ENCODE results near the gene DIAPH3. TPM values are rescaled to one million over a fixed set of nuclear protein-coding genes. Genes with fewer than 3 reads are reported as not detected.

The DIAPH3 gene
- total and polyA plus RNA-seq, 2 of the 8 experiments (the other 6 are each of a cell fraction or from before 2014, with no cell fraction given) = 8.0 to 30.8 TPM

GRCh38 chr13:59653916-59654315 lies 509.8 kb downstream of the DIAPH3 start:
- CTCF ChIA-PET (ENCODE audit: partially characterized antibody) = interaction anchor here (1.0 to 2.8 kb wide), 3 partner anchors 12 to 27 kb away, joined by 3 to 8 read pairs (median 4); no protein-coding TSS in a partner anchor
- H4K8ac ChIP-seq (ENCODE audit: extremely low read depth, insufficient read depth, low read length) = no peak overlapping the region
- H3K9me3 ChIP-seq (ENCODE audit: insufficient read depth in 2 of 2, low read depth in 1 of 2, low read length in 1 of 2) = no peaks in the 10 kb centered on the region
- no peaks in the 10 kb centered on the region for H4K20me1 ChIP-seq (replicated peaks in 1 of 2; ENCODE audit: control insufficient read depth in 1 of 2, insufficient read depth in 2 of 2, low read length in 2 of 2)
- no peaks in the 10 kb centered on the region for H3K27me3 ChIP-seq (replicated peaks in 1 of 4; ENCODE audit: control insufficient read depth in 3 of 4, extremely low read depth in 1 of 4, insufficient read depth in 3 of 4, low read length in 3 of 4)
- H2BK15ac ChIP-seq (ENCODE audit: low read length) = no peak overlapping the region
- H2BK12ac ChIP-seq (ENCODE audit: low read depth, low read length) = no peak overlapping the region
- H3K9ac ChIP-seq (replicated peaks in 1 of 4; ENCODE audit: extremely low read depth in 1 of 4, low read depth in 3 of 4, low read length in 3 of 4) = no peak overlapping the region
- FAIRE-seq (no peak), DNase-seq (ENCODE audit: low read depth in 1 of 2, low spot score in 2 of 2) (no peak)
- 0 out of 7 replicates have a peak, but pooled peaks cover 0 to 2% (median 0%) of the 10 kb centered on the region in 4 experiments for H3K4me1 ChIP-seq (replicated peaks in 1 of 4; ENCODE audit: control insufficient read depth in 3 of 4, insufficient read depth in 4 of 4, low read length in 3 of 4)
- POLR2A ChIA-PET (ENCODE audit: partially characterized antibody) = no interaction called here
- H3K56ac ChIP-seq (replicated peaks; ENCODE audit: insufficient read length, low read depth, low read length) = no peak overlapping the region
- H3K27ac ChIP-seq (ENCODE audit: low read depth, low read length) = no peak overlapping the region
- H3K79me1 ChIP-seq (ENCODE audit: low read depth, low read length) = no peaks in the 10 kb centered on the region
- H2AK5ac ChIP-seq (ENCODE audit: low read depth, low read length) = no peak overlapping the region
- H3K14ac ChIP-seq (ENCODE audit: insufficient read length) = no peak overlapping the region
- no peaks in the 10 kb centered on the region for H3K79me2 ChIP-seq (ENCODE audit: control insufficient read depth in 1 of 2, insufficient read depth in 2 of 2, low read length in 2 of 2)
- 84% methylated on average over 2 of the region's 2 CpGs; no CpG with 5 or more reads in 1 of the 2 experiments for WGBS, 2 experiments (ENCODE audit: extremely low coverage in 1 of 2, insufficient coverage in 1 of 2, insufficient read length in 1 of 2, insufficient replicate concordance in 2 of 2, low coverage in 1 of 2, low lambda C conversion rate in 2 of 2, missing lambda C conversion rate in 1 of 2)
- no peak overlapping the region for H2BK5ac ChIP-seq (ENCODE audit: low read depth, low read length)
- H3K4me2 ChIP-seq (ENCODE audit: insufficient read depth in 1 of 2, low read depth in 2 of 2, low read length in 2 of 2) = no peak overlapping the region
- H3K23ac ChIP-seq (ENCODE audit: insufficient read length) = no peak overlapping the region
- H3K18ac ChIP-seq (ENCODE audit: extremely low read depth, low read length) = no peak overlapping the region
- no peak overlapping the region for H3K4me3 ChIP-seq (ENCODE audit: extremely low read depth in 1 of 4, insufficient read depth in 2 of 4, low read depth in 3 of 4, low read length in 4 of 4)
- no peak overlapping the region for H2AFZ ChIP-seq (ENCODE audit: low read length)
- no peak overlapping the region for H3K4ac ChIP-seq (replicated peaks; ENCODE audit: insufficient read length, low read depth, low read length)
- H3K23me2 ChIP-seq (ENCODE audit: low read depth, low read length) = no peaks in the 10 kb centered on the region; the same call in 1 of the 2 replicates
- H4K91ac ChIP-seq (replicated peaks; ENCODE audit: insufficient read length, low read length) = no peak overlapping the region
- no peak overlapping the region for H4K5ac ChIP-seq (ENCODE audit: insufficient read length, low read depth, low read length)
- H3K36me3 ChIP-seq (ENCODE audit: control insufficient read depth in 2 of 4, insufficient read depth in 4 of 4, low read length in 3 of 4) = 0 out of 8 replicates have a peak, but pooled peaks cover 0 to 2% (median 0%) of the 10 kb centered on the region in 4 experiments
- H2BK120ac ChIP-seq (replicated peaks; ENCODE audit: low read depth, low read length) = no peak overlapping the region
- TF ChIP-seq KDM4A (IDR thresholded peaks at IDR 0.05; ENCODE audit: low read depth, low read length, severe bottlenecking) = no peak
- no peak for TF ChIP-seq E2F6 (IDR thresholded peaks at IDR 0.05)
- no peak for TF ChIP-seq ATF2 (IDR thresholded peaks at IDR 0.05; ENCODE audit: low read length)
- no peak for TF ChIP-seq EZH2 (IDR thresholded peaks at IDR 0.05; ENCODE audit: low read depth, low read length, severe bottlenecking)
- no peak for TF ChIP-seq CTCF (IDR thresholded peaks at IDR 0.05; ENCODE audit: control extremely low read depth in 1 of 3, insufficient read depth in 1 of 3, low read depth in 1 of 3, low read length in 3 of 3)
- TF ChIP-seq SP4 (IDR thresholded peaks at IDR 0.05; ENCODE audit: low read length) = no peak
- TF ChIP-seq KDM1A (IDR thresholded peaks at IDR 0.05; ENCODE audit: borderline replicate concordance, low read length) = no peak
- no peak overlapping the region for H2BK20ac ChIP-seq (ENCODE audit: low read length)

Data from H1 (cell line).